Cortex of kidney (tissue), 1 donor: ENCODE measurements around the gene RUFY3.

Experiments used
- DNase-seq: peaks from one replicate; lab custom pipeline; 2025; lab: John Stamatoyannopoulos, UW

The RUFY3 gene

DNA sequence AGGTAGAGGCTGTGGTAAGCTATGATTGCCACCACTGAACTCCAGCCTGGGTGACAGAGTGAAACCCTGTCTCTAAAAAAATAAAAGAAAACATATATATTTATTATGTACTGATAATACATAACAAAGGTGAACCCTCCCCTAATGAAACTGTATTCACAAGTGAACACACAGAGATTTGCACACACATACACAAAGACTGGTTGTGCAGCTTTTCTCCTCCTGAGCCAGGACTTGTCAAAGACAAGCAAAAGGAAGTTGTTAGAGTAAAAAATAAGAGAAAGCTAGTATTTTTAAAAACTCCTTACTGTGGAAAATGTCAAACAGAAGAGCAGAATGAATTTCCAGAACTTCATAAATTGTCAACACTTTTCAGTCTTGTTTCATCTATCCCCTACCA is 119.4 kb downstream of the RUFY3 start:
- DNase-seq: no peak

GRCh38 chr4:70841951-70842350 is 120.2 kb downstream of the RUFY3 start:
- DNase-seq: no peak

DNA sequence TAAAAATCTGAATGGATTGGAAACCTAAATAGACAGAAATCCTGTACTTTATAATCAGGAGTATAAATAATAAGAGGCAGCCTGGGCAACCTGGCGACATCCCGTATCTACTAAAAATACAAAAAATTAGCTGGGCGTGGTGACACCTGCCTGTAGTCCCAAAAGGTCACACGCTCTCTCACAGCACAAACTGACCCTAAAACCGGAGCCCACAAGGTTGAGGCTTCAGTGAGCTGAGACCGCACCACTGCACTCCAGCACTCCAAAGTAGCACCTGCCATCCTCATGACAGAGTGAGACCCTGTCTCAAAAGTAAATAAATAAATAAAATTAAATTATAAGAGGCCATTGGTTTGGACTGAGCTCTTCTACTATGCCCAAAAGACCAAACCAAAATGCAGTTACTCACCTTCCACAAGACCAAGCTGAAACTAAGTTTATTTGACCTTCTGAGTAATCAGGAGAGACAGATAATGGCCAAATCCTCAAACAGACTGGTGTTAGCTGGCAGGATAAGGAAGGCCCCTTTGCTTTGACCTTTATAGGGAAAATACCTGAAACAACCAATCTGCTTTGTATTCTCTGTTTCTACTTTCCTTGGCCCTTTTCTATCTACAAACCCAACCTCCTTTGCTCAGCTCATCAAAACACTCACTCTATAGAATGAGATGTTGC is 121.1 kb downstream of the RUFY3 start:
- DNase-seq: no peak

GRCh38 chr4:70844180-70844579 is 122.4 kb downstream of the RUFY3 start:
- DNase-seq: no peak

DNA sequence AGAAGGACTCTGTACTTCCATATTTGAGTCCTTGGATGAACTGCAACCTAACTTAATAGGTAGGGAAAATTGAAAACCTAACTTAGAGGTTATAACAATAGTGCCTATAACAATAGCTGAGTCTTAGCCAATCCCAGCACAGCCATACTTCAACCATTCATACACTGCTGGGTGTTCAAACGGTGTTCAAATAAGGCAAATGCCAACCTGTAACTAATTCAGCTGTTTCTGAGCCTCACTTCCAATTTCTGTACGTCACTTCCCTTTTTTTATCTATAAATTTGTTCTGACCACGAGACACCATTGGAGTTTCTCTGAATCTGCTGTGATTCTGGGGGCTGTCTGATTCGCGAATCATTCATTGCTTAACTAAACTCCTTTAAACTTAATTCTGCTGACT is 127.5 kb downstream of the RUFY3 start:
- no peak for DNase-seq

GRCh38 chr4:70855464-70855863 is 133.7 kb downstream of the RUFY3 start:
- no peak for DNase-seq
